ENCODE results near the gene FAP. TPM values are rescaled to one million over a fixed set of nuclear protein-coding genes. Genes with fewer than 3 reads are reported as not detected.
A peak's percentile ranks its signal among the peaks of the same experiment; 100 is the strongest.

FAP gene
- total RNA-seq, 1 experiment from 2014 or later: not detected

GRCh38 chr2:162256591-162256991, 13.3 kb upstream of the FAP start:
- no peak overlapping the region for H2AFZ ChIP-seq (ENCODE audit: low read length)
- H3F3A ChIP-seq (ENCODE audit: low read length, unreplicated experiment): peaks cover 5% of the 10 kb centered on the region
- no peak overlapping the region for H3K9ac ChIP-seq (ENCODE audit: low read length)
- H3K9me2 ChIP-seq (replicated peaks; ENCODE audit: low read length): no peaks in the 10 kb centered on the region
- ChIA-PET POLR2A (ENCODE audit: unreplicated experiment) (no interaction called here), CTCF (no interaction called here)
- no TSS peak for BruUV-seq (replicated peaks)
- DNase-seq (peak; percentile 43), ATAC-seq (peak; percentile 21)
- intact Hi-C loops (cut with micrococcal nuclease): no loop called here
- no peaks in the 10 kb centered on the region for H3K36me3 ChIP-seq (ENCODE audit: low read depth, low read length)
- H4K20me1 ChIP-seq (ENCODE audit: low read length): no peaks in the 10 kb centered on the region
- no peak overlapping the region for H3K4me2 ChIP-seq (ENCODE audit: low read length)
- H3K4me1 ChIP-seq (ENCODE audit: insufficient read depth, low read length): peaks cover 25% of the 10 kb centered on the region
- H3K79me2 ChIP-seq (ENCODE audit: low read length): no peaks in the 10 kb centered on the region
- H3K27me3 ChIP-seq (ENCODE audit: low read length): no peaks in the 10 kb centered on the region
- no peak overlapping the region for H3K4me3 ChIP-seq (ENCODE audit: low read length)
- TF ChIP-seq EZH2 (IDR thresholded peaks at IDR 0.05; ENCODE audit: low read length, unreplicated experiment) (no peak), EZH2phosphoT487 (IDR thresholded peaks at IDR 0.05; ENCODE audit: borderline replicate concordance, low read length) (no peak), CTCF (conservative IDR thresholded peaks at IDR 0.05; ENCODE audit: low read depth, low read length) (no peak)
- H3K27ac ChIP-seq (ENCODE audit: low read length): no peak overlapping the region
- no peaks in the 10 kb centered on the region for H3K9me3 ChIP-seq (ENCODE audit: low read length)

- Histone ChIP-seq H3K4me2 (ENCODE audit: low read length) (no peak overlapping the region), H4K20me1 (ENCODE audit: low read length) (no peaks in the 10 kb centered on the region), H3F3A (ENCODE audit: low read length, unreplicated experiment) (no peaks in the 10 kb centered on the region), H3K4me3 (ENCODE audit: low read length) (no peak overlapping the region), H3K79me2 (ENCODE audit: low read length) (no peaks in the 10 kb centered on the region), H3K9me3 (ENCODE audit: low read length) (no peaks in the 10 kb centered on the region), H3K27me3 (ENCODE audit: low read length) (no peaks in the 10 kb centered on the region), H3K9me2 (replicated peaks; ENCODE audit: low read length) (no peaks in the 10 kb centered on the region), H2AFZ (ENCODE audit: low read length) (no peak overlapping the region), H3K36me3 (ENCODE audit: low read depth, low read length) (no peaks in the 10 kb centered on the region), H3K27ac (ENCODE audit: low read length) (no peak overlapping the region), H3K9ac (ENCODE audit: low read length) (no peak overlapping the region), H3K4me1 (ENCODE audit: insufficient read depth, low read length) (peaks cover 9% of the 10 kb centered on the region; the same call in 1 of the 2 replicates)
- DNase-seq (no peak), ATAC-seq (no peak)
- intact Hi-C loops (cut with micrococcal nuclease): no loop called here
- no peak for TF ChIP-seq EZH2phosphoT487 (IDR thresholded peaks at IDR 0.05; ENCODE audit: borderline replicate concordance, low read length)
- no peak for TF ChIP-seq CTCF (conservative IDR thresholded peaks at IDR 0.05; ENCODE audit: low read depth, low read length)
- no peak for TF ChIP-seq EZH2 (IDR thresholded peaks at IDR 0.05; ENCODE audit: low read length, unreplicated experiment)
- CTCF ChIA-PET: no interaction called here
- POLR2A ChIA-PET (ENCODE audit: unreplicated experiment): no interaction called here
- BruUV-seq (replicated peaks): no TSS peak
Measured at GRCh38 chr2:162254236-162254871, 11.1 kb upstream of the FAP start.

- ChIA-PET CTCF (no interaction called here), POLR2A (ENCODE audit: unreplicated experiment) (no interaction called here)
- intact Hi-C loops (cut with micrococcal nuclease): no loop called here
Measured at GRCh38 chr2:162253435-162253834, 10.2 kb upstream of the FAP start.

More at GRCh38 chr2:162253435-162253834, 10.2 kb upstream of the FAP start:
- H3K27ac ChIP-seq (ENCODE audit: low read length): no peak overlapping the region
- H3K79me2 ChIP-seq (ENCODE audit: low read length): no peaks in the 10 kb centered on the region
- H3K4me1 ChIP-seq (ENCODE audit: insufficient read depth, low read length): peaks cover 9% of the 10 kb centered on the region; the same call in 1 of the 2 replicates
- H3K4me3 ChIP-seq (ENCODE audit: low read length): no peak overlapping the region
- no peak for DNase-seq
- H4K20me1 ChIP-seq (ENCODE audit: low read length): no peaks in the 10 kb centered on the region
- no peaks in the 10 kb centered on the region for H3F3A ChIP-seq (ENCODE audit: low read length, unreplicated experiment)
- H3K9me2 ChIP-seq (replicated peaks; ENCODE audit: low read length): no peaks in the 10 kb centered on the region
- H3K9ac ChIP-seq (ENCODE audit: low read length): no peak overlapping the region
- no peak for TF ChIP-seq EZH2 (IDR thresholded peaks at IDR 0.05; ENCODE audit: low read length, unreplicated experiment)
- TF ChIP-seq CTCF (conservative IDR thresholded peaks at IDR 0.05; ENCODE audit: low read depth, low read length): no peak
- no peak overlapping the region for H2AFZ ChIP-seq (ENCODE audit: low read length)
- no peak overlapping the region for H3K4me2 ChIP-seq (ENCODE audit: low read length)
- no peaks in the 10 kb centered on the region for H3K9me3 ChIP-seq (ENCODE audit: low read length)
- ATAC-seq: no peak
- H3K27me3 ChIP-seq (ENCODE audit: low read length): no peaks in the 10 kb centered on the region
- H3K36me3 ChIP-seq (ENCODE audit: low read depth, low read length): no peaks in the 10 kb centered on the region
- BruUV-seq (replicated peaks): no TSS peak
